COLO829 (cell line): ENCODE results near the gene CARNS1.

Source experiments
- DNase-seq: peaks from one replicate; pipeline ENCODE4 v3.0.0; 2012; ENCODE audit warnings: low spot score

The CARNS1 gene

DNA sequence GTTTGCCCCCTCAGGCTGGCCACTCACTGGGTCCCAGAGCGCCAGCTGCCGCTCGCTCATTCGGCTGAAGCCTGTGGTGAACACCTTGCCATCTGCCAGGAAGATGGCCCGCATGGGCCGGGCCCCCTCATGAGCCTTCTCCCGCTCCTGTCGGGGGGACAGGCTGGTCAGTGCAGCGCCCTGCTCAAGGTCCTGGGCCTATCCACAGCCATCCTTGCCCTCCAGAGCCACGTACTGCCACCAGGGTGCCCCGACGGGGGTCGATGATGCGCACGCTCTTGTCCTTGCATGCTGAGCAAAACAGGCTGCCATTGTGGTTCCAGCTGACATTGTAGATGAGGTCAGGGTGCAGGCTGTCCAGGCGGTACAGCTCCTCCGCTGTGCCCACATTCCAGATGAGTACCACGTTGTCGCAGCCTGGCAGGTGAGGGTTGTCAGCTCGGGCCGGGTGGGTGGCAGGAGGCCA is 25.7 kb downstream of the CARNS1 start:
- DNase-seq: no peak

DNA sequence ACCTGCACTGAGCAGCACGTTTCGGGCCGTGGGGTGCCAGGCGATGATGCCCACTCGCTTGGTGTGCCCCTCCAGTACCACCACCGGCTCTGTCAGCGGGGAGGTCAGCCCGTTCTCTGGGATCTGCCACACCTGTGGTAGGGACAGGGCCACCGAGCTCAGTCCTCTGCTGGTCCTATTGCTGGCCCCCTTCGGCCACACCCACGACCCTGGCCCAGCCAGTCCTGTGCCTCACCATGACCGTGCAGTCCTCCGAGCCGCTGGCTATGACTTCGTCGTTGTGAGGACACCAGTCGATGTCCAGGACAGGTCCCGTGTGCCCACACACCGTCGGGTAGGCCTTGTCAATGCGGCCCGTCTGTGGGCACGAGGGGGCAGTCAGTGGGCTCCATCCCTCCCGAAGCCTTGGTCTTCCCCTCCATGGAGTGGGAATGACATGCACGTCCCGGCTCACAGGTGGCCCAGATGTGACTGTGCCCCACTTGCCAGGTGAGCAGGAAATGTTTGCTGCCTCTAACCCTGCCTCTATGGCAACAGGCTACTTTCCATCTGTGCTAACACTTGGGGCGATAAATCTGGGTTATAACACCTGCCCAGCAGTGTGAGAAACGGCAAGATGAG is 26.4 kb downstream of the CARNS1 start:
- DNase-seq: no peak

DNA sequence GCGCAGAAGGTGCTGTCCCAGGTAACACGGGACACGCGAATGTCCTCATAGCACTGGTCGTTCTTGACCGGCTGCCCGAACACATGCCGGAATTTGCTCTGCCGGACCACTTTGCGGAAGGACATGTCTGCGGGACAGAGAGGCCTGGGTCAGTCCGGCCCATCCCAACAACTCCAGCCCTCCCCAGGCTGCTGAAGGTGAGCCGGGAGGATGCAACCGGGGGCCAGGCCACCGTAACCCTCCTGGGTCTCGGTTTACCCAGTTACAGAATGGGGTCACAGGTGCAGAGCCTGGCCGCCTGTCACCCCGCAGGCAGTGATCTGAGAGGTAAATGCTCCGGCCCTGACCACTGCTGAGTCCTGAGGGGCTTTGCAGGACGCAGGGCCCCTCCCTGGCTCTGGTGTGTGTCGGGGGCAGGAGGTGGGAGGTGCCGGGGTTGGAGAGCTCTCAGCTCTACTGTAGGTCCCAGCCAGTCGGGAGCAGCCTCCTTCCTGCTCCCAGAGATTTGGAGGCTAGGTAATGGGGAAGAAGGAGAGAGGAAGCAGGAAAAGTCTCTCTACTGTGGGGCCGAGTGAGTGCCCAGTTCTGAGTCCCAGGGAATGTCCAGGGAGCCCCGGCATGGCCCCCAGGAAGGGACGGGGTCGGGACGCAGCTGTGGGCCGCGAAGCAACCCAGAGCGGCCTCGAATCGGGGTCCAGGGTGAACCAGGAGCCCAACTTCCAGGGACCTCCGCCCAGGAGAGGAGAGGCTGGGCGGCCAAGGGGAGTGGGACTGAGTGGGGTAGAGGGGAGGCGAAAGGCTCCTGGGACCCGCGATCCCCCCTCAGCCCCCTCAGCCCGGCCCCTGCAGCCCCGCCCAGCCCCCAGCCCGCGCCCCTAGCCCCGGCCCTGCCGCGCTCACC is 27.3 kb downstream of the CARNS1 start:
- DNase-seq: no peak

- no peak for DNase-seq
Measured at GRCh38 chr11:67445515-67445914, 30.0 kb downstream of the CARNS1 start.

GRCh38 chr11:67448220-67448609 is 32.7 kb downstream of the CARNS1 start:
- DNase-seq: no peak

DNA sequence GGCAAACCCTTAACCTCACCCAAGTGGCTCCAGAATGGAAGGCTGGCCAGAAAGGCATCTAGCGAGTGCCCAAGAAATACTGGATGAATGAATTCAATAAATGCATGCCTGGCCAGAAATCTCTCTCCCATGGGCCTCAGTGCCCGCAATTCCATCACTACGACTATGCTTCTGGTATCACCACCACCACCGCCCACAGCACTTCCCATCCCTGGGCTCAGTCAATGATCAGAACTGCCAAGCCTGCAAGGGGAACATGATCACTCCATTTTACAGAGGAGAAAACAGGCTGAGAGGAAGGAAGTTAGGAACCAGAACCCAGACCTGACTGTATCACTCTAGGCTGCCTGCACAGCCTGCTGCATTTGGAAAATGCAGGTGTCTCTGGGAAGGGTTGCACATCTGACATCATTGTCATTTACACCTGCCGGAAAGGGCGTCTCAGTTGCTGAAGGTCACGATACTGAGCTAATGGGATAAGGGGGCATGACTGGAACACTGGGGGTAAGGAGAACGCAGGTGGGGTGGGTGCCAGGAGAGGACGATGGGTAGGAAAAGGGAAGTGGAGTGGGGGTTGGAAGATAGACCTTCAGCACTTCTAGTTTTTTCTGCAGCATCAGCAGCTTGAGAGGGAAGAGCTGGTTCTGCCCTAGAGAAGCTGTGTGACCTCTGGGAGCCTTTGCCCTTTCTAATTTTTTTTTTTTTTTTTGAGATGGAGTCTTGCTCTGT is 33.8 kb downstream of the CARNS1 start:
- DNase-seq: no peak

GRCh38 chr11:67450796-67451657 is 35.5 kb downstream of the CARNS1 start:
- DNase-seq: no peak

DNA sequence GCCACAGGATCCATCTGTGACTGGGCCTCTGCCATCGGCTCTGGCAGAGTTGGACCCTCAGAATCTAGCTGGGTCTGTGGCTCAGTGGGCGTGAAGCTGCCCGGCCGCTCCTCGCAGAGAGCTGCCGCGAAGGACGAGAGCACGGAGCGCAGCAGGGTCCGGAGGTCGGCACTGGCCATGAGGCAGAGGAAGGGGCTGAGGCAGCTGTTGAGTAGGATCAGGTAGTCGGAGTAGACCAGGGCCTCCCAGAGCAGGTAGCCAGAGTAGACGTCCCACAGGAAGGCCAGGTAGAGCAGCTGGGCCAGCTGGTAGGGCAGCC is 36.1 kb downstream of the CARNS1 start:
- DNase-seq: no peak

GRCh38 chr11:67452141-67452952 is 36.9 kb downstream of the CARNS1 start, which contains the start of gene GPR152:
TSS of gene GPR152 (minus strand) at chr11:67452729. CDS start at chr11:67452724, 5 bp downstream.
- DNase-seq: no peak

DNA sequence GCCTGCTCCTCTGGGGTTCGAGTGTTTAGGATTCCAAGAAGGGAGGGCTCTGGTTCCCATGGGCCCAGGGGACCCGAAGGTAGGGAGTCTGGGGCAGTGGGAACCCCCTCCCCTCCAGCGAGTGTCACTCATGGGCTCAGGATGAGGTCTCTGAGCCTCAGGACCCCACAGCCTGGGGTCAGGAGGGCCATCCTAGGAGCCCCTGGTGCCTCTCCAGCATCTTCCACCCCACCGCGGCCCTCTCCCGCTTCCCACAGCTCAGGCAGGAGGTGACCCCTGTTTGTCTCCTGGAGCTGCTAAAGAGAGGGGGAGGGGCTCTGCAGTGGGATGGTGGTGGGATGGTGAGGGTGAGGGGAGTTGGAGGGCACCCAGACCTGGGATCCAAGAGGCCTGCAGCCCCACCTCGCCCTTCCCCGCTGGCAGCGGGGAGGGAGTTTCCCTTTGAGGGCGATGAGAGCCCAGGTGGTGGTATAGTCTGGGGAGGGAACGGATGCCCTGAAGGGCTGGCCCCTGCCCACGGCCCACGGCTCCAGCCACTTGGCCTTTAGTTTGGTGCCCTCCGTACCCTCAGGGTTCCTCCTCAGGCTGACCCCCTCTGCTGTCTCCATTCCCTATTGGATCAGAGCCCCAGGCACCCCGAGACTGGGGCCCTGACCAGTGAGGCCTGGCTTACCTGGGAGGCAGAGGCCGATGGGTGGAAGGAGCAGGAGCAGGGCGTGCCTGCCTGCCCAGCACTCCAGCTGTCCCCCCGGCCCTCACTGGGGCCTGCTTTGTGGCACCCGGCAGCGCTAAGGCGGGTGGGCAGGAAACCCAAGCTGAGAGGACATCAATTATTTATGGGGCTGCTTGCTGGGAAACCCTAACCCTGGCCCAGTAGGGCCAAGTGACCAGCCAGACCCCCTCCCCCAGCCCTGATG is 38.6 kb downstream of the CARNS1 start:
- no peak for DNase-seq

GRCh38 chr11:67455054-67455453 is 39.6 kb downstream of the CARNS1 start, which contains the start of gene CABP4:
TSS of gene CABP4 (plus strand) at chr11:67455354. CDS start at chr11:67455424, 70 bp downstream.
- no peak for DNase-seq

GRCh38 chr11:67456068-67456705 is 40.7 kb downstream of the CARNS1 start:
- no peak for DNase-seq

DNA sequence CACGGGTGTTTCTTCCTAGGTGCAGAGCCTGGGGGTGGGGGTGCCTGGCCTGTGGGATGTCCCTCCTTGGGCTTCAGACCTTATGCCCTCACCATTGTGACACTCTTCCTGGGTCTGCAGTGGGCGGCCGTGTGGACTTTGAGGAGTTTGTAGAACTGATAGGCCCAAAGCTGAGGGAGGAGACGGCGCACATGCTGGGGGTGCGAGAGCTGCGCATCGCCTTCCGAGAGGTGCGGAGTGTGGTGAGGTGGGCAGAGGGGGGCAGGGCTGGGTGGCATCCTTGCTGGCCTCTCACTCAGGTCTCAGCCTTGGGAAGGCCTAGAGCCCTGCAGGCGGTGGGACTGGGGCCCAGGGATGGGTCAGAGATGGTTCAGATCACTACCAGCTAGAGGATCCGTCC is 42.0 kb downstream of the CARNS1 start:
- DNase-seq: no peak

GRCh38 chr11:67458266-67458665 is 42.8 kb downstream of the CARNS1 start:
- DNase-seq: no peak

DNA sequence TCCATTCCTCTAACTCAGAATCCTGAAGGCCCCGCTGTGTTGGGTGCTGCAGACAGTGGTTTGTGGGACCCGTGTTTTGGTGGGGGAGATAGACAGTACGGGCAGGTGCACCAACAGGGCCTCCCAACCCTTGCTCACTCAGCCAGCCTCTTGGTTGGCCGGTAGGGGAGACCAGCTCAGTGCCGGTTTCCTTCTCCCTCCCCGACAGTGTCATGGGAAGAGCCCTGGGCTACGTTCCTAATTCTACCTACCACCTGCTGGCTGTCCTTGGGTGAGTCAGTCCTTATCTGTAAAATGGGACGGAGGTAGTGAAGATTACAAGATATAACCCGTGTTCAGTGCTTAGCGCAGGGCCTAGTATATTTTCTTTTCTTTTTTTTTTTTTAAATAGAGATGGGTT is 47.7 kb downstream of the CARNS1 start:
- DNase-seq: no peak

DNA sequence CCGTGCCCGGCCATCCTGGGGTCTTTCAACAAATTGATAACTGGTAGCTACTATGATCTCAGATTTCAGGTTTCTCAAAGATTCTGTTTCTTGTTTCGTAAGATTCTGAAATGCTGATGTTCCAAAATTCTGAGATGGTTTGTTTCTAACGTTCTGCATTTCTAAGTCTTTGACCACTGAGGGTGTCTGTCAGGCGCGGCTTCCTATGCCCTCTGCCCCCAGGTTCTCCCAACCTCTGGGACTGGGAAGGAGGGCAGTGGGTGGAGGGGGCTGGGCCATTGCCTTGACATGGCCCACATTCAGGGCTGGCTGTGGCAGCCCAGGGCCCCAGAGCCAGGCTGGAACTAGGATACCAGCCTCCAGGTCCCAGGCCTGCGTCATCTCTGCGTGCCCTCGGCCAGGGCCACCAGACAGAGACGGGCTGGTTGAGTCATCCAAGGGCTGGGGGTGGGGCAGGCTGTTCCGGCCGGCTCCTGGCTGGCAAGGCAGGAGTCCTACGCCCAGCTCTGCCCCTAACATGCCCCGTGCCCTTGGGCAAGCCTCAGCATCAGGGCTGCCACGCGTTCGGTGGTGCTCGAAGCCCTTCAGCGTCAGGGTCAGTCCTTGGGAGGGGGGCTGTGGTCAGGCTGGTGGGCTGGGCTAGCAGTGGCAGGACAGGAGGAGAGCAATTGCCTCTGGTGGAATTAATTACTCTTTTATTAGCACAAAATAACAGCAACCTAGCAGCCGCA is 48.4 kb downstream of the CARNS1 start:
- DNase-seq: peak; percentile 72

- peak; percentile 85 for DNase-seq
Measured at GRCh38 chr11:67464411-67465188, 49.1 kb downstream of the CARNS1 start.

- no peak for DNase-seq
Measured at GRCh38 chr11:67465189-67465510, 49.7 kb downstream of the CARNS1 start.
